Peyer's patch (tissue), 4 donors: ENCODE results near the gene GPC3.
"Not testable (repeated sequence)": the region's sequence is repeated elsewhere in the genome, so short reads cannot be mapped to it uniquely, and the experiment has no call there.

Experiments used
- CTCF ChIP-seq, 6 experiments: fragments of 450-650 bp in 4 of 6; fragments of 200-600 bp in 2 of 6; sonication (generic) in 1 of 6; IDR thresholded peaks; one replicate each; pipeline ENCODE4 v1.5.1; 2017 to 2019; ENCODE audit warnings: antibody characterized with exemption in 6 of 6, mild to moderate bottlenecking in 3 of 6, moderate library complexity in 1 of 6
- POLR2A ChIP-seq, 2 donors: fragments of 450-650 bp; IDR thresholded peaks; one replicate each; pipeline ENCODE4 v1.5.1; 2017; ENCODE audit warnings: antibody characterized with exemption in 2 of 2, mild to moderate bottlenecking in 2 of 2, moderate library complexity in 2 of 2

- not testable (repeated sequence) for TF ChIP-seq CTCF, POLR2A (IDR thresholded peaks at IDR 0.05)
Observed at GRCh38 chrX:133526773-133527172, 458.6 kb downstream of the GPC3 start.
